ENCODE measurements around the gene CFAP410. TPM values are rescaled to one million over a fixed set of nuclear protein-coding genes. Genes with fewer than 3 reads are reported as not detected.
"Not testable (repeated sequence)": the region's sequence is repeated elsewhere in the genome, so short reads cannot be mapped to it uniquely, and the experiment has no call there.

CFAP410 gene
- total RNA-seq, 1 donor, result 17.6 TPM

GRCh38 chr21:44288251-44289110 is 50.7 kb downstream of the CFAP410 start:
- Histone ChIP-seq H3K4me3 (ENCODE audit: low read length) (no peak overlapping the region), H3K27me3 (ENCODE audit: insufficient read depth, low read length) (no peaks in the 10 kb centered on the region), H3K9me3 (ENCODE audit: low read depth, low read length) (no peaks in the 10 kb centered on the region), H3K4me1 (ENCODE audit: insufficient read depth, low read length) (no peaks in the 10 kb centered on the region)

DNA sequence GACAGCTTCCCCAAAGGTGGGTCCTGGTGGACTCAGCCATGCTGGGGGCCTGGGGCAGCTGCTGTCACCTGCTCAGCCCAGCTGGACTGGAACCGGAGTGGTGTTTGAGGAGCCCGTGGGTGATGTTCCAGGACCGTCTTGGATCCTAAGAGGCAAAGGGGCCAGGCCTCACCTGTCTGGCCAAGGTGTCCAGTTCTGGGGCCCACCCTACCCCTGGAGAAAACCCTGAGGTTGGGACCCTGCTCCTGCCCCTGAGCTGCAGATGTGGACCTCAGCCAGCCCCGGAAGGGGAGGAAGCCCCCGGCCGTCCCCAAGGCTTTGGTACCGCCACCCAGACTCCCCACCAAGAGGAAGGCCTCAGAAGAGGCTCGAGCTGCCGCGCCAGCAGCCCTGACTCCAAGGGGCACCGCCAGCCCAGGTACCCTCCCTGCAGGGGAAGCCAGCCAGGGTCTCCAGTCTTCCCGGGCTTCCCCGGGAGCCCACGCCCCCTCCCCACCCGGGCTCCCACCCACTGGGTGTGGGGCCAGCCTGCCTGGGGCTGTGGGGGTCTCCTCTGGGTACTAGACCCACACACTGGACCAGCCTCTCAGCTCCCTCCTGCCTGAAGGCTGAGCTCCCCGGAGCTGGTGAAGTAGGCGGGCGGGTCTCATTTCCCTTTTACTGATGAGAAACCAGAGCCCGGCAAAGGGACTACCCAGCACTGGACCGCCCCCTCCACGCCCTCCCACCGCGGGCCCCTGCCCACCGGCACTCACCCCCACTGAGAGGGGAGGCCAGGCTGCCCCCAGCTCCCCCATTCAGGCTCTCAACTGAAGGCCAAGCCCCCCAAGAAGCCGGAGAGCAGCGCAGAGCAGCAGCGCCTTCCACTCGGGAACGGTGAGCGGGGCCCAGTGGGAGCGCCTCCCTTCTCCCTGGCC is 52.2 kb downstream of the CFAP410 start:
- Histone ChIP-seq H3K27me3 (ENCODE audit: insufficient read depth, low read length) (no peaks in the 10 kb centered on the region), H3K4me1 (ENCODE audit: insufficient read depth, low read length) (no peaks in the 10 kb centered on the region), H3K9me3 (ENCODE audit: low read depth, low read length) (no peaks in the 10 kb centered on the region), H3K4me3 (ENCODE audit: low read length) (no peak overlapping the region)

DNA sequence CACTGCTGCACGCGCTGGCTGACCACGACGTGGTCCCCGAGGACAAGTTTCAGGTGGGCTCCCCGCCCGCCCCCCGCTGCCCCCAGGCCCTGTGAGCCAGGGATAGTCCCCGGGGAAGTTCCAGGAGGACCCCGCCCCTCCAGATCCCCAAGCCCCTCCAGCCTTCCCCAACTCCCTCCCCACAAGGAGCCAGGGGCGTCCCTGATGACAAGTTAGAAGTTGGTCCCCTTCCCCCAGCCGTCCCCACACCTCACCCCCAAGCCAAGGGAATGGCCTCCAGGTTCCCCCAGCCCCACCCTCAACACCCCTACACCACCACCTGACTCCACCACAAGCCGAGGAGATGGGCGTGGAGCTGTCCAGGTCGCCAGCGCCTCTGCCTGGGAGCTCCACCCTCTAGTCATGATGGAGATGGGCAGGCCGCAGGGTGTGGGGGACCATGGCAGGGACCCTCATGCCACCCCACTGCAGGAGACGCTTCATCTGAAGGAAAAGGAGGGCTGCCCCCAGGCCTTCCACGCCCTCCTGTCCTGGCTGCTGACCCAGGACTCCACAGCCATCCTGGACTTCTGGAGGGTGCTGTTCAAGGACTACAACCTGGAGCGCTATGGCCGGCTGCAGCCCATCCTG is 53.0 kb downstream of the CFAP410 start:
- Histone ChIP-seq H3K27me3 (ENCODE audit: insufficient read depth, low read length) (no peaks in the 10 kb centered on the region), H3K4me3 (ENCODE audit: low read length) (no peak overlapping the region), H3K4me1 (ENCODE audit: insufficient read depth, low read length) (no peaks in the 10 kb centered on the region), H3K9me3 (ENCODE audit: low read depth, low read length) (no peaks in the 10 kb centered on the region)

DNA sequence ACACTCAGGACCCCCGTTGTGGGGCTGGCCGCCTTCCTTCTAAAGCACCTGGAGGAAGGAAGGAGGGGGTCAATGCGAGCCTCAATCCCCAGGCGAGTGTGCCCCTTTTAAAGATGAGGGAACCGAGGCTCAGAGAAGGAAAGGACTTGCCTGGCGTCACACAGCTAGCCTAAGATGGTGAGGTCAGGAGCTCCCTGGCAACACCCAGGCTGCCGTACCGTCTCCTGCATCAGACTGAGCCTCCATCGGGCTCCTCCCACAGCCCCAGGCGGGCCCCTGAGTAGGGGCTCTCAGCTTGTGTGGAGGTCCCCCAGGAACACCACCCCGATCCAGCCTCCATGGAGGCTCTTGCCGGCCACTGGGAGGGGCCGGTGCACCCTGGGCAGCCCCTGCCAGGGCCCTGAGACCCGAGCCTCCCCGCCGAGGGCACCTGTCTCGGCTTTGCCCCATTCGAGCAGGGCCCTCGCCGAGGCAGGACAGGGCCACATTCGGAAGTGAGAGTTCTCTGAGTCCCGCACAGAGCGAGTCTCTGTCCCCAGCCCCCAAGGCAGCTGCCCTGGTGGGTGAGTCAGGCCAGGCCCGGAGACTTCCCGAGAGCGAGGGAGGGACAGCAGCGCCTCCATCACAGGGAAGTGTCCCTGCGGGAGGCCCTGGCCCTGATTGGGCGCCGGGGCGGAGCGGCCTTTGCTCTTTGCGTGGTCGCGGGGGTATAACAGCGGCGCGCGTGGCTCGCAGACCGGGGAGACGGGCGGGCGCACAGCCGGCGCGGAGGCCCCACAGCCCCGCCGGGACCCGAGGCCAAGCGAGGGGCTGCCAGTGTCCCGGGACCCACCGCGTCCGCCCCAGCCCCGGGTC is 53.8 kb downstream of the CFAP410 start, which contains the start of gene AIRE:
Gene AIRE (plus strand): TSS at position 739 of the 855 bp plus-strand sequence. CDS start 131 bp downstream, outside the sequence.
- H3K4me1 ChIP-seq (ENCODE audit: insufficient read depth, low read length), result no peaks in the 10 kb centered on the region
- no peak within 1 kb of the TSS for H3K4me3 ChIP-seq (ENCODE audit: low read length)
- H3K9me3 ChIP-seq (ENCODE audit: low read depth, low read length), result no peaks in the 10 kb centered on the region
- H3K27me3 ChIP-seq (ENCODE audit: insufficient read depth, low read length), result no peaks in the 10 kb centered on the region

DNA sequence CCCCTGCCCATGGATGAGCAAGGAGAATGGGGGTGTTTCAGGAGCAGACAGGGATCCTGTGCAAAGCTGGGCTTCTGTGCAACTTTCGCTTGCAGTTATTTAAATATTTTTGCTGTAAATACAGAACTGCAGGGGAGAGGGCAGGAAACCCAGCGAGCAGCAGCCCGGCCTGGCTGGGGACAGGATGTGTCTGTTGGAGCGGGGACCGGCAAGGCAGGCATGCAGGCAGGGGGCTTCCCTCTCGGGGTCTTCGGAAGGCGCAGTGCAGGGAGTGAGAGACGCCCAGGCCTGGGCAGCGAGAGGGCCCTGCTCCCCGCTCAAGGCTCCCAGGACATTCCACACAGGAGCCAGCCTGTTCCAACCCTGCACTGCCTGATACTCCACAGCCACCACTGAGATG is 55.2 kb downstream of the CFAP410 start:
- Histone ChIP-seq H3K4me1 (ENCODE audit: insufficient read depth, low read length) (no peaks in the 10 kb centered on the region), H3K4me3 (ENCODE audit: low read length) (no peak overlapping the region), H3K27me3 (ENCODE audit: insufficient read depth, low read length) (no peaks in the 10 kb centered on the region), H3K9me3 (ENCODE audit: low read depth, low read length) (no peaks in the 10 kb centered on the region)

GRCh38 chr21:44283211-44283785 is 55.9 kb downstream of the CFAP410 start:
- H3K27me3 ChIP-seq (ENCODE audit: insufficient read depth, low read length); H3K4me3 ChIP-seq (ENCODE audit: low read length); H3K9me3 ChIP-seq (ENCODE audit: low read depth, low read length); H3K4me1 ChIP-seq (ENCODE audit: insufficient read depth, low read length): not testable (repeated sequence)

DNA sequence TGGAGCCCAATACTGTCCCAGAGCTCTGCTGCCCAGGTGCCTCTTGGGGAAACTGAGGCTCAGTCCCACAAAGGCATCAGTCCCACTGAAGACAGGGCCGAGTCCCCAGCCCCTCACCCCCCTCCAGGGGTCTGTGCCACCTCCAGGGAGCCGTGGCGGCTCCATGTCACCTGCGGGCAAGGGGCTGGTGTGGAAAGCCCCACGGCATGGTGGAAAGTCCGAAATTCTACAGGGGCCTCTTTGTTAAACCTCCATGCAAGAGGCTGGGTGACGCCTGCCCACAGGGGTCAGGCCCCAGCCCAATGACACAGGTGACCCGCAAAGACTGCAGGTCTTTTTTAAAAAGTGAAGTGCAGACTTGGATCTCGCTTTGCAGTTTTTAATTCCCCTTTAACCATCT is 56.8 kb downstream of the CFAP410 start:
- H3K4me3 ChIP-seq (ENCODE audit: low read length), result no peak overlapping the region
- H3K4me1 ChIP-seq (ENCODE audit: insufficient read depth, low read length), result no peaks in the 10 kb centered on the region
- no peaks in the 10 kb centered on the region for H3K9me3 ChIP-seq (ENCODE audit: low read depth, low read length)
- H3K27me3 ChIP-seq (ENCODE audit: insufficient read depth, low read length), result no peaks in the 10 kb centered on the region

DNA sequence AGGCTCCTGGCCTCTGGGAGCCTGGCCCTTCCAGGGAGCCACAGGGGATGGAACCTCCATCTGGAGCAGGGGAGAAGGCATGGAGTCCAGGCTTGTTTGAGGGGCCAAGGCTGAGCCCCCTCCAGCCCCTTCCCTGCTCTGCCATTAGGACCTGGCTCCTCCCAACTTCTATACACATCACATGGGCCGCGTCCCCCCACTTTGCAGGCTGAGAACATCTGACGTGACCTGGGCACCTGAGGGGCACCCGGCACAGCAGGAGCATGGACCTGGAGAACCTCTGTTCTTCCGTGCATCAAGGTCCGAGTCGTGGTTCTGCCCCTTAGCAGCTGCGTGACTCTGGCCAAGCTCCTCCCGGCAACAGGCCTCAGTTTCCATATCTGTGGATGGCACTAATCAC is 57.4 kb downstream of the CFAP410 start:
- Histone ChIP-seq H3K27me3 (ENCODE audit: insufficient read depth, low read length) (no peaks in the 10 kb centered on the region), H3K4me3 (ENCODE audit: low read length) (no peak overlapping the region), H3K9me3 (ENCODE audit: low read depth, low read length) (no peaks in the 10 kb centered on the region), H3K4me1 (ENCODE audit: insufficient read depth, low read length) (no peaks in the 10 kb centered on the region)

DNA sequence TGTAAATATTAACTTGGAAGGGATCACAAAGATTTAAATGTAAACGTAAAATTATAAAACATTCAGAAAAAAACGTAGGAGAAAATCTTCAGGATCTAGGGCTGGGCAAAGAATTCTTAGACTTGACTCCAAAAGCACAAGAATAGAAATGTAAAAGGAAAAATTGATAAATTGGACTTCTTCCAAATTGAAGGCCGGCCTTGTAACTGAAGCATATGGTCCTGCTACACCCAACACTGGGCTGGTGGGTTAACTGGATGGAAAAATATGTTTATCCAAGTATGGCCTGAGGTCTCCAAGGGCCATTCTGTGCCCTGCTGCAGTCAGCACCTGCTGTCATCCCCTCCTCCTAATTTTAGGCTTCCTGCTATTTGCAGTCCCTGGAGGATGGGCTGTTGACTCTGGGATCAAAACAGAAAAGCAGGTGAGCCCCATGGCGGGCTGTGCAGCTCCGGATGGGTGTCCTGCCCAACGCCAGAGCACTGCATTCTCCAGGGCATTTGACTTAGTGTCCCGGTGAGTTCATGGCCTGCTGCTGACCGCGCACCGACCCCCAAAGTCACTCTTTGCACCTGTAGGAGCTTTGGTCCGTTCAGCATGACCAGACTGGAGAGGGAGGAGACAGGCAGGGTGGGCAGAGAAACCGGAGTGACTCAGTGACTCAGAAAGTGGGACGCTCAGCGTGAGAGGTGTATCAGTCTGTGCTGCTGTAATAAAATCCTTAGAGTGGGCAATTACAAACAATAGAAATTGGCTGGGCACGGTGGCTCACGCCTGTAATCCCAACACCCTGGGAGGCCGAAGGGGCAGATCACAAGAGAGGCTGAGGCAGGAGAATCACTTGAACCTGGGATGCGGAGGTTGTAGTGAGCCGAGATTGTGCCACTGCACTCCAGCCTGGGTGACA is 59.6 kb downstream of the CFAP410 start:
- no peak overlapping the region for H3K4me3 ChIP-seq (ENCODE audit: low read length)
- H3K27me3 ChIP-seq (ENCODE audit: insufficient read depth, low read length), result no peaks in the 10 kb centered on the region
- H3K9me3 ChIP-seq (ENCODE audit: low read depth, low read length), result no peaks in the 10 kb centered on the region
- H3K4me1 ChIP-seq (ENCODE audit: insufficient read depth, low read length), result no peaks in the 10 kb centered on the region

Other genes starting within 250 kb of the CFAP410 start
- gene PWP2, start 232.0 kb downstream of the CFAP410 start, total RNA-seq, result 9.1 TPM
- 12.2 TPM for gene GATD3, start 205.7 kb downstream of the CFAP410 start, total RNA-seq
- 15.4 TPM for gene ICOSLG, start 98.4 kb downstream of the CFAP410 start, total RNA-seq
- gene DNMT3L, start 77.5 kb downstream of the CFAP410 start, total RNA-seq, result not detected
- 0.10 TPM for gene AIRE, start 53.5 kb downstream of the CFAP410 start, total RNA-seq
- 61.3 TPM for gene PFKL, start 39.3 kb downstream of the CFAP410 start, total RNA-seq
- 2.2 TPM for gene TRPM2, start 14.2 kb upstream of the CFAP410 start, total RNA-seq
- 0.31 TPM for gene LRRC3, start 116.1 kb upstream of the CFAP410 start, total RNA-seq
- gene KRTAP10-1, start 200.8 kb upstream of the CFAP410 start, total RNA-seq, result not detected
- not detected for gene KRTAP10-2, start 212.1 kb upstream of the CFAP410 start, total RNA-seq
- gene KRTAP10-3, start 219.4 kb upstream of the CFAP410 start, total RNA-seq, result not detected
- not detected for gene KRTAP10-4, start 234.3 kb upstream of the CFAP410 start, total RNA-seq
- gene KRTAP10-5, start 241.2 kb upstream of the CFAP410 start, total RNA-seq, result not detected

All from mononuclear cell (primary cell).